ENCODE data around the gene SPEG. TPM values are rescaled to one million over a fixed set of nuclear protein-coding genes. Genes with fewer than 3 reads are reported as not detected.

The SPEG gene
- total RNA-seq, 1 donor from 2014 or later: 390 TPM

DNA sequence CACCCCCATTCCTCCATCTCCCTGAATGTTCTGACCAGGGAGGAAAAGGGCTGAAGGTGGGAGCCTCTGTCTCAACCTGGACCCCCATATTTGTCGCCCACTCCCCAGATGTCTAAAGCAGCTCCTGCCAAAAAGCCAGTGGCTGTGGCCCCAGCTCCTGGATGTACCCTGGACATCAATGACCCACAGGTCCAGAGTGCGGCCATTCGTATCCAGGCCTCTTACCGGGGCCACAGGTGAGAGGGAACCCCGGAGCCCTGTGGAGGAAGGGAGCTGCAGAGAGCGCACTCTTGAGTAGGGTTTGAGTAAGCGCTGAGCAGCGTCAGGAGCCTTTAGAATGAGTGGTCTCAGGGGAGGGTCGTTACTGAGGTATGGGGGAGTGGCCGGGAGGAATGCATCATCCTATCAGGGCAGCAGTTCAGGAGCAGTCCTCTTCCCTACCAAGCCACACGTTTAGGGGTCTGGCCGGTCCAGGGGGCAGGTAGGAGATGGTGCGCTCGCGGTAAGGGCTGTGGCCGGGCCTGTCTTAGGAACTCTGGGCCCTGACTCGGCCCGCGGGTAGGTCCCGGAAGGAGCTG lies 61.7 kb downstream of the SPEG start:
- Histone ChIP-seq H3K27me3 (no peaks in the 10 kb centered on the region), H3K4me1 (peaks cover 13 to 26% of the 10 kb centered on the region in 2 donors), H3K9me3 (no peaks in the 10 kb centered on the region), H3K36me3 (peaks cover 12 to 15% of the 10 kb centered on the region in 2 donors), H3K4me3 (peak overlapping the region in 1 of 2 donors; percentile 85), H3K27ac (peak overlapping the region; percentile 91 to 99)
- no peak for DNase-seq (ENCODE audit: low spot score in 2 of 2)
- TF ChIP-seq, protein P1, sequence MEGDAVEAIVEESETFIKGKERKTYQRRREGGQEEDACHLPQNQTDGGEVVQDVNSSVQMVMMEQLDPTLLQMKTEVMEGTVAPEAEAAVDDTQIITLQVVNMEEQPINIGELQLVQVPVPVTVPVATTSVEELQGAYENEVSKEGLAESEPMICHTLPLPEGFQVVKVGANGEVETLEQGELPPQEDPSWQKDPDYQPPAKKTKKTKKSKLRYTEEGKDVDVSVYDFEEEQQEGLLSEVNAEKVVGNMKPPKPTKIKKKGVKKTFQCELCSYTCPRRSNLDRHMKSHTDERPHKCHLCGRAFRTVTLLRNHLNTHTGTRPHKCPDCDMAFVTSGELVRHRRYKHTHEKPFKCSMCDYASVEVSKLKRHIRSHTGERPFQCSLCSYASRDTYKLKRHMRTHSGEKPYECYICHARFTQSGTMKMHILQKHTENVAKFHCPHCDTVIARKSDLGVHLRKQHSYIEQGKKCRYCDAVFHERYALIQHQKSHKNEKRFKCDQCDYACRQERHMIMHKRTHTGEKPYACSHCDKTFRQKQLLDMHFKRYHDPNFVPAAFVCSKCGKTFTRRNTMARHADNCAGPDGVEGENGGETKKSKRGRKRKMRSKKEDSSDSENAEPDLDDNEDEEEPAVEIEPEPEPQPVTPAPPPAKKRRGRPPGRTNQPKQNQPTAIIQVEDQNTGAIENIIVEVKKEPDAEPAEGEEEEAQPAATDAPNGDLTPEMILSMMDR (IDR thresholded peaks at IDR 0.05): no peak
- intact Hi-C loops (cut with DNase I): no loop called here

DNA sequence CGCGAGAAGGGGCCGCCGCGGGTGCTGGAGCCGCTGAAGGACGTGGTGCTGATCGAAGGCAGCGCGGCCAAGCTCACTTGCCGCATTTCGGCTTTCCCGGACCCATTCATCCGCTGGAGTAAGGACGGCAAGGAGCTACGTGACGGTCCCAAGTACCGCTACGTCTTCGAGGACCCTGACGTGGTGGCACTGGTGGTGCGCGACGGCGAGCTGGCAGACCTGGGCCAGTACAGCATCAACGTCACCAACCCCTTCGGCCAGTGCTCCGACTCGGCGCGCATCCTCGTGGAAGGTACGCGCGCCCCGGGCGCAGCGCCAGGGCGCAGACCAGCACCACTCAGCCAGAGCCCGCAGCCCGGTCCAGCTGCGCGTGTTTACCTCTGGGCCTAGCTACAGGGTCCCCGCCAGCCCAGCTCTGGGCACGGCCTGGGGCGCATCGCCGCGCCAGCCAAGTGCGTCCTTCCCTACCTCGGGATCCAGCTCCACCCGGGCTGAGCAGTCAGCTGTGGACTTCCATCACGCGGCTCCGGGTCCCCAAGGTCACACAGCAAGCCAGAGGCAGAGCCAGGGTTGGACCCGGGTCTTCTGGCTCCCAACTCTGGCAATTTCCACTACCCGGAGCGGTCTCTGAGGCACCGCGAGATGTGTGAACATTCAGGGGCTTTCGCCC lies 62.3 kb downstream of the SPEG start:
- TF ChIP-seq, protein P1 (IDR thresholded peaks at IDR 0.05): no peak
- H3K27me3 ChIP-seq: no peaks in the 10 kb centered on the region
- intact Hi-C loops (cut with DNase I): no loop called here
- H3K27ac ChIP-seq: peak overlapping the region; percentile 91 to 99
- H3K36me3 ChIP-seq: peaks cover 6 to 13% of the 10 kb centered on the region in 2 donors
- H3K4me3 ChIP-seq: peak overlapping the region; percentile 68 to 85
- H3K4me1 ChIP-seq: peaks cover 13 to 26% of the 10 kb centered on the region in 2 donors
- H3K9me3 ChIP-seq: no peaks in the 10 kb centered on the region
- peak in 1 of 2 donors; percentile 74 for DNase-seq (ENCODE audit: low spot score in 2 of 2)

DNA sequence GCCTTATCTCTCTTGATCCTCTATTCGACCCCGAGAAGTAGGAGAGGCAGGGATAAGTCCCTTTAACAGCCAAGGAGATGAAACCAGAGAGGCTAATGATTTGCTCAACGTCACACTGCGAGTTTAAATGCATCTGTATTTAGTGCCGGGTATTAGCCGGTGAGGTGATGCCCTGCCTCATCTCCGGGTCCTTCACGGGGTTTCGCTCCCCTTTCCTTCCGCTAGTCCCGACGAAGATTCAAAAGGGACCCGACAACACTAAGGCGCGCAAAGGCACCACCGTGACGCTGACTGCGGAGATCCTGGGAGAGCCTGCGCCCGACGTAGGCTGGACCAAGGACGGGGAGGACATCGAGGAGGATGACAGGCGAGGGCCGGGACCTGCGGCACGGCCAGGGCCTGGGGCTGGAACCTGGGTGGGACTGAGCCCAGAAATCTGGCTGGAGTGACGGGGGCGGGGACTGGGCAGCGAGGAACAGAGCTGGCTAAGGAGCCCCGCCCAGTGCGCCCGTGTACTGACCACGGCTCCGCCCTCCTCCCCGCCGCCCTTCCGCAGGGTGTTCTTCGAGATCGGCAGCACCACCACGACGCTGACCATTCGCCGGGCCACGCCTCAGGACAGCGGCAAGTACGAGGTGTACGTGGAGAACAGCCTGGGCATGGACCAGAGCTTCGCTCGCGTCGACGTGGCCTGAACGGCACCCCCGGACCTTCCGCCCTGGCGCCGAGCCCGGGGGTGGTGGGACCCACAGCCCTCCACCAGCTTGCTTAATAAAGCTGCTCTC lies 63.0 kb downstream of the SPEG start:
- DNase-seq (ENCODE audit: low spot score in 2 of 2): peak; percentile 68 to 96
- intact Hi-C loops (cut with DNase I): loop anchor here (1.0 kb wide), 3 partner anchors 38 to 109 kb away; partner anchors contain the start of gene CHPF
- Histone ChIP-seq H3K27ac (peak overlapping the region; percentile 91 to 99), H3K36me3 (peaks cover 8 to 14% of the 10 kb centered on the region in 2 donors), H3K4me3 (peak overlapping the region; percentile 68 to 85), H3K9me3 (no peaks in the 10 kb centered on the region), H3K4me1 (peaks cover 13 to 26% of the 10 kb centered on the region in 2 donors), H3K27me3 (no peaks in the 10 kb centered on the region)
- TF ChIP-seq, protein P1 (IDR thresholded peaks at IDR 0.05): no peak

DNA sequence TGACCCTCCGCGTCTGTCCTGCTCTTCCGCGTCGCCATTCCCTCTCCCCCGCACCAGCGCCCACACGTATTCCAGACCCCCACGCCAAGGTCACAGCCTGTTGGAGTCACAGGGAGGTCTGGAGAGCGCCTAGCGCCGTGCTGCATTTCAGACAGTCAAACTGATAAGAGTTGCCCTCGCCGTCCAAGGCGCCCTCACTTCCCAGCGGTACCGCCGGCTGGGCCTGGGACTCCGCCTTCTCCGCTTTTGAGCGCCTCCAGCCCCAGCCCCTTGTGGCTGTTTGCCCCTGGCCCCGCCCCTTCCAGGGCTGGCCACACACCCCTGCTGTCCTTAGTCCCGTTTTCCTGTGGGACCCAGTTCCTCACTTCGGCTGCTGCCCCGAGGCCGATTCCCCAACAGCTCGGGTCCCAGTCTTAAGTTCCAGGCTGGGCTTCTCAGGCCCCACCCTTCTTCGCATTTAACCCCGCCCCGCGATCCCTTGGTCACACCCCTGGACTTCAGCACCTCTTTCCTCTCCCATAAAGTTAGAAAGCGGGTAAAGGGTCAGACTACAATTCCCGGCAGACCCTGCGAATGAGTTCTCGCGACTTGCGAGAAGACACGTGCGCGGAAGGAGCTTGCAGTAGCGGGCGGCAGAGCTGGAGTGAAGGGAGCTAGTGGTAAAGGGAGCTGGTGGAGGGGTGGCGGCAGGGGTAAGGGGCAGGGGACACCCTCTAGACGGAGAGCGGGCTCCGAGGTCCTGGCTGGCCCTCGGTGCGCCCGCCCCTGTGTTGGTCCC lies 63.8 kb downstream of the SPEG start, which contains the start of gene GMPPA:
Gene GMPPA (plus strand): TSS at position 612 of the 778 bp plus-strand sequence. CDS start 1,085 bp downstream, outside the sequence.
- Histone ChIP-seq H3K4me3 (peak within 1 kb of the TSS; percentile 68 to 85), H3K27ac (peak within 1 kb of the TSS; percentile 91 to 99), H3K9me3 (no peaks in the 10 kb centered on the region), H3K36me3 (peaks cover 8 to 17% of the 10 kb centered on the region in 2 donors), H3K27me3 (no peaks in the 10 kb centered on the region), H3K4me1 (peaks cover 13 to 26% of the 10 kb centered on the region in 2 donors)
- intact Hi-C loops (cut with DNase I): loop anchor here (1.0 kb wide), 3 partner anchors 39 to 110 kb away; partner anchors contain the start of gene CHPF
- DNase-seq (ENCODE audit: low spot score in 2 of 2): peak; percentile 95 to 99
- TF ChIP-seq, protein P1 (IDR thresholded peaks at IDR 0.05): peak in 1 of 3 experiments; percentile 27

DNA sequence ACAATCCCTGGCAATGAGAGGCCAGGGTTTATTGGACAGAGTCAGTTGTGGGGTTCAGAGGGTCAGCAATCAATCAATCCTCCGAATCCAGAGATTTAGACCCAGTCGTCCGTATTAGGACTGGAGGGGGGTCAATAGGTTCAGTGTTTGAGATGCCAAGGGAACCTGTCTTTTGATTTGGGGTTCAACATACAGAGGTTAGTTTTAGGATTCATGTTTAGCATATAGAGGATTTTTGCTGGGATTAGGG lies 64.3 kb downstream of the SPEG start:
- H3K36me3 ChIP-seq: peaks cover 12 to 22% of the 10 kb centered on the region in 2 donors
- no peaks in the 10 kb centered on the region for H3K27me3 ChIP-seq
- peak overlapping the region; percentile 68 to 85 for H3K4me3 ChIP-seq
- intact Hi-C loops (cut with DNase I): no loop called here
- DNase-seq (ENCODE audit: low spot score in 2 of 2): no peak
- TF ChIP-seq, protein P1 (IDR thresholded peaks at IDR 0.05): no peak
- peak overlapping the region; percentile 91 to 99 for H3K27ac ChIP-seq
- no peaks in the 10 kb centered on the region for H3K9me3 ChIP-seq
- H3K4me1 ChIP-seq: peaks cover 13 to 26% of the 10 kb centered on the region in 2 donors
